ENCODE data around the gene NUP98.

DNA sequence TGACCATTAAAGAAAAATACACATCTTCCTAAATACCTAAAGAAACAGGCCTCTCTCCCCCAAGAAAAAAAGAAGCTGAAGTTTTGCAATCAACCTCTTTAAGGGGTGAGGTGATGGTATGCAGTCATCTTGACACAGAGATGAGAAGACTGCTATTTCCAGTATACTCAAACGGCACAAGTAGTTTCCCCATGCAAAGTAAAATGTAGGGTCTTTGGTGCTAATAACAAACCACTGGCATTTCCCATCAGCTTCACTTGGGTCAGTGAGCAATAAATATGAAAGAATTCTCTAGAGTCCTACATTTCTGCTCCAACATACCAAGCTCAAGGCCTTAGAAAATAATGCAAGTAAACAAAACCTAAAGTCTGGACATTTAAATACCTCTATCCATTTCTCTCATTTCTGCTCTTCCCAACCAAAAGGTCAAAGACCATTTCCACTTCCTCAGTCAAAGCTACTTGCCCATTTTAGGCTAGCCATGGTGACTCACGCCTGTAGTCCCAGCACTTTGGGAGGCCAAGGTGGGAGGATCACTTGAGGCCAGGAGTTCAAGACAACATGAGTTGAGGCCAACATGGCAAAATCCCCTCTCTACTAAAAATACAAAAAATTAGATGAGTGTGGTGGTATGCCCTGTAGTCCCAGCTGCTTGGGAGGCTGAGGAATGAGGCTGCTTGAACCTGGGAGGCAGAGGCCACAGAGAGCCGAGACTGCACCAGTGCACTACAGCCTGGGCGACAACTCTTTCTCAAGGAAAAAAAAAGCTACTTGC lies 86.7 kb downstream of the NUP98 start:
- TF ChIP-seq, protein P1, sequence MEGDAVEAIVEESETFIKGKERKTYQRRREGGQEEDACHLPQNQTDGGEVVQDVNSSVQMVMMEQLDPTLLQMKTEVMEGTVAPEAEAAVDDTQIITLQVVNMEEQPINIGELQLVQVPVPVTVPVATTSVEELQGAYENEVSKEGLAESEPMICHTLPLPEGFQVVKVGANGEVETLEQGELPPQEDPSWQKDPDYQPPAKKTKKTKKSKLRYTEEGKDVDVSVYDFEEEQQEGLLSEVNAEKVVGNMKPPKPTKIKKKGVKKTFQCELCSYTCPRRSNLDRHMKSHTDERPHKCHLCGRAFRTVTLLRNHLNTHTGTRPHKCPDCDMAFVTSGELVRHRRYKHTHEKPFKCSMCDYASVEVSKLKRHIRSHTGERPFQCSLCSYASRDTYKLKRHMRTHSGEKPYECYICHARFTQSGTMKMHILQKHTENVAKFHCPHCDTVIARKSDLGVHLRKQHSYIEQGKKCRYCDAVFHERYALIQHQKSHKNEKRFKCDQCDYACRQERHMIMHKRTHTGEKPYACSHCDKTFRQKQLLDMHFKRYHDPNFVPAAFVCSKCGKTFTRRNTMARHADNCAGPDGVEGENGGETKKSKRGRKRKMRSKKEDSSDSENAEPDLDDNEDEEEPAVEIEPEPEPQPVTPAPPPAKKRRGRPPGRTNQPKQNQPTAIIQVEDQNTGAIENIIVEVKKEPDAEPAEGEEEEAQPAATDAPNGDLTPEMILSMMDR (IDR thresholded peaks at IDR 0.05) = no peak
- TF ChIP-seq POLR2A (IDR thresholded peaks at IDR 0.05) = no peak

All from heart left ventricle (tissue), 13 donors.